Uterus (tissue), 2 donors: ENCODE results near the gene NTRK3.

Experiments
- CTCF ChIP-seq, 4 experiments: fragments of 200-600 bp in 2 of 4; fragments of 450-650 bp in 2 of 4; sonication (generic) in 2 of 4; IDR thresholded peaks; one replicate each; pipeline ENCODE4 v1.5.1; 2016 to 2019; ENCODE audit warnings: antibody characterized with exemption in 4 of 4, mild to moderate bottlenecking in 2 of 4, moderate library complexity in 1 of 4
- POLR2A ChIP-seq, 2 donors: fragments of 450-650 bp; IDR thresholded peaks; one replicate each; pipeline ENCODE4 v1.6.1; 2016; ENCODE audit warnings: antibody characterized with exemption in 2 of 2, mild to moderate bottlenecking in 1 of 2, moderate library complexity in 1 of 2

DNA sequence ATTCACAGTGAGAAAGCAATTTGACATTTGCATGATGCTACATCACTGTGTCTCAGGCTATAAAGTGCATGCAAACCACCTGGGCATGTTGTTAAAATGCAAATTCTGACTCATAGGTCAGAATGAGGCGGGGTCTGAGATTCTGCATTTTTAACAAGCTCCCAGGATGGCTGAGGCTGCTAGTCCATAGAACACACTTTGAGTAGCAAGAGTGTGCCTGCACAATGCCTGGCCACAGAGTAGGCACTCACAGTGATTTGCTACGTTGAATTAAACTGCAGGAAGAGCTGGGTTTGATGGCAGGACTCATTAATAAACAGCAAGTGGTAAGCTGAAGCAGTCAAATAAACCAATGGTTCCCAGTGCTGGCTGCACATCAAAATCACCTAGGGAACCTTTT is 48.1 kb downstream of the NTRK3 start:
- TF ChIP-seq CTCF (IDR thresholded peaks at IDR 0.05): no peak
- TF ChIP-seq POLR2A (IDR thresholded peaks at IDR 0.05): no peak
